Trophoblast cell (in vitro differentiated cells and primary cell): ENCODE measurements around the gene PABPC3. TPM values are rescaled to one million over a fixed set of nuclear protein-coding genes. Genes with fewer than 3 reads are reported as not detected.

Source experiments
- DNase-seq, 2 donors: peaks; one replicate each; pipeline ENCODE4 v3.0.0-alpha.2; 2016
- H2AFZ ChIP-seq: 2 replicates; pipeline ENCODE4 v1.6.1; 2013; ENCODE audit warnings: low read length, moderate library complexity, mild to moderate bottlenecking; ENCODE audit not compliant: insufficient read depth, poor library complexity
- H2AK5ac ChIP-seq: 2 replicates; pipeline ENCODE4 v1.6.1; 2013; ENCODE audit warnings: mild to moderate bottlenecking, low read length
- H2BK120ac ChIP-seq: 2 replicates; pipeline ENCODE4 v1.6.1; 2013; ENCODE audit warnings: low read length, mild to moderate bottlenecking, moderate library complexity; ENCODE audit not compliant: insufficient read depth, poor library complexity
- H2BK12ac ChIP-seq: 2 replicates; pipeline ENCODE4 v1.6.1; 2013; ENCODE audit warnings: mild to moderate bottlenecking, low read length, moderate library complexity
- H2BK5ac ChIP-seq: 2 replicates; pipeline ENCODE4 v1.6.1; 2013; ENCODE audit warnings: low read length, low read depth, moderate library complexity, mild to moderate bottlenecking; ENCODE audit not compliant: poor library complexity
- H3K14ac ChIP-seq: 2 replicates; pipeline ENCODE4 v1.6.1; 2013; ENCODE audit warnings: mild to moderate bottlenecking, low read length
- H3K18ac ChIP-seq: 2 replicates; pipeline ENCODE4 v1.6.1; 2013; ENCODE audit warnings: mild to moderate bottlenecking, low read length
- H3K23ac ChIP-seq: 2 replicates; pipeline ENCODE4 v1.6.1; 2013; ENCODE audit warnings: low read length
- H3K27ac ChIP-seq: 2 replicates; pipeline ENCODE4 v1.5.1; 2013; ENCODE audit warnings: low read depth, mild to moderate bottlenecking, inconsistent platforms, low read length, moderate library complexity
- H3K27me3 ChIP-seq: 2 replicates; pipeline ENCODE4 v1.6.1; 2013; ENCODE audit warnings: inconsistent platforms, mild to moderate bottlenecking, low read length, moderate library complexity; ENCODE audit not compliant: insufficient read depth
- H3K36me3 ChIP-seq, 2 experiments: 1 replicate in 1 of 2; 2 replicates in 1 of 2; pipeline ENCODE4 v1.6.1; 2013; ENCODE audit warnings: low read length in 2 of 2, mild to moderate bottlenecking in 2 of 2, moderate library complexity in 1 of 2; ENCODE audit not compliant: insufficient read depth in 2 of 2, control insufficient read depth in 1 of 2
- H3K4ac ChIP-seq: 2 replicates; pipeline ENCODE4 v1.6.1; 2013; ENCODE audit warnings: low read depth, mild to moderate bottlenecking, low read length, moderate library complexity
- H3K4me1 ChIP-seq, 2 experiments: 1 replicate in 1 of 2; 2 replicates in 1 of 2; pipeline ENCODE4 v1.6.1; 2013; ENCODE audit warnings: low read length in 2 of 2, mild to moderate bottlenecking in 2 of 2, moderate library complexity in 1 of 2; ENCODE audit not compliant: insufficient read depth in 2 of 2, control insufficient read depth in 1 of 2
- H3K4me2 ChIP-seq: 2 replicates; pipeline ENCODE4 v1.6.1; 2013; ENCODE audit warnings: inconsistent platforms, mild to moderate bottlenecking, low read length, moderate library complexity
- H3K4me3 ChIP-seq: 2 replicates; pipeline ENCODE4 v1.5.1; 2013; ENCODE audit warnings: mild to moderate bottlenecking, low read depth, low read length, inconsistent platforms
- H3K79me1 ChIP-seq: one replicate; pipeline ENCODE4 v1.6.1; 2013; ENCODE audit warnings: low read length
- H3K79me2 ChIP-seq: 2 replicates; pipeline ENCODE4 v1.6.1; 2013; ENCODE audit warnings: low read length, mild to moderate bottlenecking; ENCODE audit not compliant: control insufficient read depth, insufficient read depth, poor library complexity
- H3K9ac ChIP-seq: 2 replicates; pipeline ENCODE4 v1.6.1; 2013; ENCODE audit warnings: mild to moderate bottlenecking, low read length
- H3K9me3 ChIP-seq: 2 replicates; pipeline ENCODE4 v1.6.1; 2013; ENCODE audit warnings: low read depth, mild to moderate bottlenecking, control low read depth, inconsistent platforms, low read length; ENCODE audit not compliant: insufficient read depth
- H4K12ac ChIP-seq: 2 replicates; pipeline ENCODE4 v1.6.1; 2013; ENCODE audit warnings: low read depth, mild to moderate bottlenecking, low read length, moderate library complexity
- H4K8ac ChIP-seq: 2 replicates; pipeline ENCODE4 v1.6.1; 2013; ENCODE audit warnings: low read depth, mild to moderate bottlenecking, low read length, moderate library complexity
- H4K91ac ChIP-seq: one replicate; pipeline ENCODE4 v1.6.1; 2013; ENCODE audit warnings: low read depth, mild to moderate bottlenecking, low read length, moderate library complexity
- WGBS: extraction: QIAGEN DNeasy Blood & Tissue Kit; methylation state at CpG from one replicate; pipeline ENCODE4 v1.1.7; 2013; ENCODE audit warnings: missing lambda C conversion rate; ENCODE audit not compliant: insufficient read length, insufficient coverage; ENCODE audit errors: extremely low coverage; 5-methylcytosine and 5-hydroxymethylcytosine counted together
- polyA plus RNA-seq: library from polyadenylated mRNA; stranded (reverse); fragments of 200-250 nt; gene quantifications from 2 replicates; pipeline ENCODE4 v1.2.3, GENCODE V29; 2013

Gene PABPC3
- polyA plus RNA-seq, result 0.49 and 0.59 TPM in 2 replicates

GRCh38 chr13:25095851-25096453 is at the start of gene PABPC3:
TSS of gene PABPC3 (plus strand) at chr13:25096136. CDS start at chr13:25096199, 63 bp downstream.
- H2BK12ac ChIP-seq, result no peak within 1 kb of the TSS
- no peak within 1 kb of the TSS for H3K4me2 ChIP-seq
- no peak within 1 kb of the TSS for H3K9ac ChIP-seq
- H2AFZ ChIP-seq, result no peak within 1 kb of the TSS
- no peaks in the 10 kb centered on the region for H3K79me1 ChIP-seq
- H3K4me3 ChIP-seq, result no peak within 1 kb of the TSS
- H2BK120ac ChIP-seq, result no peak within 1 kb of the TSS
- H3K23ac ChIP-seq, result no peak within 1 kb of the TSS
- H3K4ac ChIP-seq, result no peak within 1 kb of the TSS
- H3K4me1 ChIP-seq, result no peaks in the 10 kb centered on the region
- H3K27ac ChIP-seq, result no peak within 1 kb of the TSS
- H3K36me3 ChIP-seq, result no peaks in the 10 kb centered on the region
- H4K12ac ChIP-seq, result no peak within 1 kb of the TSS
- no peak within 1 kb of the TSS for H3K14ac ChIP-seq
- no peaks in the 10 kb centered on the region for H3K9me3 ChIP-seq
- H4K8ac ChIP-seq, result no peak within 1 kb of the TSS
- DNase-seq, result peak in 1 of 2 donors; percentile 19
- H3K27me3 ChIP-seq, result no peaks in the 10 kb centered on the region
- no CpG with 5 or more reads among the region's 50 CpGs for WGBS
- H3K79me2 ChIP-seq, result no peaks in the 10 kb centered on the region
- no peak within 1 kb of the TSS for H2BK5ac ChIP-seq
- no peak within 1 kb of the TSS for H3K18ac ChIP-seq
- no peak within 1 kb of the TSS for H4K91ac ChIP-seq
- no peak within 1 kb of the TSS for H2AK5ac ChIP-seq

DNA sequence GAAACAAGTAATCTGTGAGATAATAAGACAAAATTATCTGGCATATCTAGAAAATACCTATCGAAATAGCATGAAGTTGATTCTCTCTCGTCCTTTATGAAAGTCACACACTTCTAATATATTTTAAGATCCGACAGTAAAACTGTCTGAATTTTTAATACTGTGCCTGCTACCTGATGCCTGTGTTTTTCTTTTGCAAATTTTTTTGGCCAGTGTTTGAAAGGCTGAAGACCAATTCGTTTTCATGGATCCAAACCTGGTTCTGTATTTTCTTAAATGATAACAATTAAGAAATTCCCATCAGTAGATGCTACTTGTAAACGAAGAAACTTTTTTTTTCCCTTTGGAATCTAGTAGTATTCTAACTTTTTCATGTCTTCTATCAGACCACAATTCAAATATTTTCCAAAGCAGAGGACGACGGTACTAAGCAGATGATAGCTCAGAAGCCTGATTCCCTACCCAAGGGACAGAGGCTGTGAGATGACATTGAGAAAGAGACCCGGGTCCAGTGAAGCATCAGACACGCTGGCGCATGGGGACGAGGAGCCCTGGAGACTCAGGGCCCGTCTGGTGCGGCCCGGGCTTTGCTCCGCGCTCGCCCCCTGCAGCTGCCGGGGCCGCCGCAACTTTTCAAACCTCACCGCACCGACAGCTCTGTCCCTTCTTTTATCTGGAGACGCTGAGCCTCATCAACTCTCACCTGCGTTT is 49.5 kb upstream of the PABPC3 start:
- no peak for DNase-seq
- Histone ChIP-seq H2AK5ac (no peak overlapping the region), H3K27me3 (no peaks in the 10 kb centered on the region), H4K12ac (no peak overlapping the region), H2BK12ac (no peak overlapping the region), H3K4me2 (peak overlapping the region; percentile 93), H4K8ac (no peak overlapping the region), H3K14ac (no peak overlapping the region), H3K4me1 (peaks cover 0 to 7% of the 10 kb centered on the region in 2 experiments), H3K9ac (no peak overlapping the region), H2BK120ac (no peak overlapping the region), H4K91ac (no peak overlapping the region), H3K9me3 (no peaks in the 10 kb centered on the region), H3K4ac (no peak overlapping the region), H3K79me2 (peaks cover 2% of the 10 kb centered on the region), H3K36me3 (peaks cover 3 to 4% of the 10 kb centered on the region in 2 experiments), H3K18ac (no peak overlapping the region), H3K79me1 (peaks cover 2% of the 10 kb centered on the region), H3K27ac (peak overlapping the region; percentile 67), H2AFZ (peak overlapping the region; percentile 3), H3K4me3 (peak overlapping the region; percentile 73), H2BK5ac (no peak overlapping the region), H3K23ac (no peak overlapping the region)
- no CpG with 5 or more reads among the region's 24 CpGs for WGBS

DNA sequence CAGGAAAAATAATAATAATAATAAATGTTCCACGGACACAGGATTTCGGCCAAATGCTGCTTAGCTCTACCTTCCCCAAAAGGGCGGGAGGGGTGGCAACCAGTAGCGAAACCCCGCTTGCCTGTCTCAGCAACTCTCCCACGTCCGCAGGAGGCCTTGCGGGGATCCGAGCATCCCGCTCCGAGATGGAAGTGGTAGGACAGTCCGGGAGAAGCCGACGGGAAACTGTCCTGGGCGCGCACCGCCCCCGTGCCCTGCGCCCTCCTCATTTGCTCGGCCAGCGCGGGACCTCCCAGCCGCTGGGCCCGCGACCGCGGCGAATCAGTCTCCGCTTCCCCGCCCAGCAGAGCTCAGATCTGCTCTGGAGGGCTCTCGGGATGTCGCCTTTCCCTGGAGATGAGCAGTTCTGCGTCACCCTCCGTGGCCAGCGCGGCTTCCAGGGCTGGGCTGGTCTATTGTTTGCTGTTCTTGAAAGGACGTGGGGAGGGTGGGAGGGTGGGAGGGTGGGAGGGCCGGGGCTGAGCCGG is 48.9 kb upstream of the PABPC3 start:
- Histone ChIP-seq H4K91ac (no peak overlapping the region), H3K4me2 (peak overlapping the region; percentile 93), H3K14ac (no peak overlapping the region), H3K9ac (peak overlapping the region; percentile 6), H3K27me3 (no peaks in the 10 kb centered on the region), H3K27ac (peak overlapping the region; percentile 67), H3K9me3 (no peaks in the 10 kb centered on the region), H4K8ac (peak overlapping the region; percentile 18), H3K79me2 (peaks cover 2% of the 10 kb centered on the region), H2BK12ac (no peak overlapping the region), H2AFZ (peak overlapping the region; percentile 3), H2BK5ac (peak overlapping the region; percentile 54), H3K36me3 (peaks cover 2 to 3% of the 10 kb centered on the region in 2 experiments), H3K18ac (no peak overlapping the region), H3K4ac (no peak overlapping the region), H3K23ac (no peak overlapping the region), H4K12ac (peak overlapping the region; percentile 74), H3K4me3 (peak overlapping the region; percentile 73), H3K4me1 (peaks cover 0 to 4% of the 10 kb centered on the region in 2 experiments), H3K79me1 (peaks cover 2% of the 10 kb centered on the region), H2AK5ac (no peak overlapping the region), H2BK120ac (no peak overlapping the region)
- DNase-seq, result peak in 1 of 2 donors; percentile 3
- no CpG with 5 or more reads among the region's 39 CpGs for WGBS

- H2BK12ac ChIP-seq, result no peak overlapping the region
- no peak overlapping the region for H4K12ac ChIP-seq
- no peak overlapping the region for H2BK120ac ChIP-seq
- H3K36me3 ChIP-seq, result no peaks in the 10 kb centered on the region
- no peak overlapping the region for H3K4ac ChIP-seq
- H3K4me2 ChIP-seq, result no peak overlapping the region
- H3K4me3 ChIP-seq, result no peak overlapping the region
- H3K18ac ChIP-seq, result no peak overlapping the region
- H3K79me1 ChIP-seq, result peaks cover 2% of the 10 kb centered on the region
- H3K9me3 ChIP-seq, result no peaks in the 10 kb centered on the region
- no peak overlapping the region for H2BK5ac ChIP-seq
- no CpG with 5 or more reads among the region's 1 CpG for WGBS
- H2AK5ac ChIP-seq, result no peak overlapping the region
- no peaks in the 10 kb centered on the region for H3K4me1 ChIP-seq
- no peak overlapping the region for H2AFZ ChIP-seq
- no peak overlapping the region for H4K91ac ChIP-seq
- H3K27me3 ChIP-seq, result no peaks in the 10 kb centered on the region
- no peak overlapping the region for H3K23ac ChIP-seq
- H3K27ac ChIP-seq, result no peak overlapping the region
- H4K8ac ChIP-seq, result no peak overlapping the region
- H3K79me2 ChIP-seq, result peaks cover 2% of the 10 kb centered on the region
- no peak overlapping the region for H3K14ac ChIP-seq
- H3K9ac ChIP-seq, result no peak overlapping the region
- DNase-seq, result no peak
These were observed 44.9 kb upstream of the PABPC3 start for GRCh38 chr13:25051065-25051464.
